HG03139 (cell line): ENCODE data around the gene ZP1.

Source experiments
- ATAC-seq: cut with Tn5 transposase; IDR thresholded peaks from one replicate; pipeline ENCODE4 v1.9.1; 2021; ENCODE audit not compliant: unreplicated experiment

ZP1 gene

DNA sequence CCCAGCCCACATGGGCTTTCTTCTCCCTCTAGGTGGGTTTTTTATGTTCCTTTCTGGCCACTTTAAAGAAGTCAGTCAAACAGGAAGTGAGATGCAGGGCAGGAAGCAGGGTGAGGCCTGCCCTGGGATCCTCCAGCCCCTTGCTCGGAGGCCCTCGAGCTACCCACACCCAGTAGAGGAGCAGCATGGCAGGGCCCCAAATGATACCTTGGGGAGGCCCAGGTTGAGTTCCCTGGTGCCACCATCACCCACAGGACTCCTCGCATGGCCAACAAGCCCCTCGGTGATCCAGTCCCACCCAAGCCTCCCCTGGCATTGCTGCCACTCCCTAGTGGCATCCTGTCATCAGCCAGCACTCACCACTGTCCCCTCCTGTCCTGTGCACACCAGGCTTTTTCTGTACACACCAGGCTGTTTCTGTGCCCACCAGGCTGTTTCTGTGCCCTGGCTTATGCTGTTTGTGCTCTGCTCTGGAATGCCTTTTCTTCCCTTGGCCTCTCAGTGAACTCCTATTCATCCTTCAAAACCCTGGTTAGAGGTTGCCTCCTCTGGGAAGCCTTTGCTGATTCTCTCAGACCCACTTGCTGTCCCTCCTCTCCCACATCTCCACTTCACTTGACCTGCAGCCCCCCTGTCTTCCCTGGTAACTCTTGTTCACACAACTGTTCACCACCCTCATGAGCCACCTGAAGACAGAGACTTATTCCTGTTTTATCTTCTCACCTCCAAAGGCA lies 8.4 kb upstream of the ZP1 start:
- no peak for ATAC-seq

DNA sequence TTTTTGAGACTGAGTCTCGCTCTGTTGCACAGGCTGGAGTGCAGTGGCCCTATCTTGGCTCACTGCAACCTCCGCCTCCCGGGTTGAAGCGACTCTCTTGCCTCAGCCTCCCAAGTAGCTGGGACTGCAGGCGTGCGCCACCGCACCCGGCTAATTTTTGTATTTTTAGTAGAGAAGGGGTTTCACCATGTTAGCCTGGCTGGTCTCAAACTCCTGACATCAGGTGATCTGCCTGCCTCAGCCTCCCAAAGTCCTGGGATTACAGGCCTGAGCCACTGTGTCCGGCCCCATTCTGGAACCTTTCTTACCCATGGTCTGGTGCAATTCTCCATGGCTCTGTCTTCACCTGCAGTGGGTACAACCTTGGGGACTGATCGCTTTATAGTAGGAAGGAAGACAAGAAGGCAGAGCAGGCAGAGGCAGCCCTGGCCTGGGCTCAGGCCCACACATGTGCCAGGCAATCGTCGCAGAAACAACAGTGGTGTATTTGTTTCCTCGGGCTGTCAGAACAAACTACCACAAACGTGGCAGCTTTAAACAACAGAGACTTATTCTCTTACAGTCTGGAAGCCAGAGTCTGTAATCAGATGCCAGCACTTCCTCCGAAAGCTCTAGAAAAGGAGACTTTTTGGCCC lies 7.6 kb upstream of the ZP1 start:
- ATAC-seq = no peak

- no peak for ATAC-seq
Observed at GRCh38 chr11:60860943-60861342, 6.4 kb upstream of the ZP1 start.

- no peak for ATAC-seq
Observed at GRCh38 chr11:60862171-60862570, 5.2 kb upstream of the ZP1 start.

GRCh38 chr11:60863550-60864521 lies 3.5 kb upstream of the ZP1 start:
- no peak for ATAC-seq

DNA sequence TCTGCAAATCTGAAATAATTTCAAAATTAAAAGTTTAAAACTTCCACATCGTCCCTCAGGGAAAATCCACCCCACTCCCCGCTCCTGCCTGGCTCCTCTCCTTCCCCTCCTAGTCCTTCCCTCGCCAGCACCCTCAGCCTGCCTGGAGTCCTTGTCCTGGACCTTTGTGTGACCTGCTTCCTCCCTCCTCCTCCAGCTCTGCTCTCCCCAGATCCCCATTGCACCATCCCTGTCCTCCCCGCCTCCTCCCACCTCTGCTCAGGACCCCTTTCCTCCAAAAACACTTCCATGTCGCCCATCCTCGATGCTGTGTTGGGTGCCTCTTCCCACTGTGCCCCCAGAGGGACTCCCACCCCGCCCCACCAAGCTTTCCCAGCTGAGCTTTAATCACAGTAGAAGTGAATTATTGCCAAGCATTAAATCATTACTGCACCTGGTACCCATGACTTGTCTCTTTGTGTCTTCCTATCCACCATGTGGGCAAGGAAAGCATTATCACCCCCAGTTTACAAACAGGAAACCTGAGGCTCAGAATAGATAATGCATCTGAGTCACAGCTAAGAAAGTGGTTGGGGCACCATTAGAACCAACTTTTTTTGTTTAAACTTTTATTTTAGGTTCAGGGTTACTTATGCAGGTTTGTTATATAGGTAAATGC lies 2.4 kb upstream of the ZP1 start:
- no peak for ATAC-seq

- no peak for ATAC-seq
Observed at GRCh38 chr11:60867871-60868681, 734 bp downstream of the ZP1 start.

- ATAC-seq = no peak
Observed at GRCh38 chr11:60868682-60869450, 1.5 kb downstream of the ZP1 start.

DNA sequence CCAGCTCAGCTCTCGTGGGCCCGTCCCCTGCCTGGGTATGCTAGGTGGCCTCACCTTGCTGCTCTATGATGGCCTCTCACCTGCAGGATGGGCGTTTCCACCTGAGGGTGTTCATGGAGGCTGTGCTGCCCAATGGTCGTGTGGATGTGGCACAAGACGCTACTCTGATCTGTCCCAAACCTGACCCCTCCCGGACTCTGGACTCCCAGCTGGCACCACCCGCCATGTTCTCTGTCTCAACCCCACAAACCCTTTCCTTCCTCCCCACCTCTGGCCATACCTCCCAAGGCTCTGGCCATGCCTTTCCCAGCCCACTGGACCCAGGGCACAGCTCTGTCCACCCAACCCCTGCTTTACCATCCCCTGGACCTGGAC lies 2.1 kb downstream of the ZP1 start:
- no peak for ATAC-seq

- no peak for ATAC-seq
Observed at GRCh38 chr11:60870276-60870675, 2.9 kb downstream of the ZP1 start.

DNA sequence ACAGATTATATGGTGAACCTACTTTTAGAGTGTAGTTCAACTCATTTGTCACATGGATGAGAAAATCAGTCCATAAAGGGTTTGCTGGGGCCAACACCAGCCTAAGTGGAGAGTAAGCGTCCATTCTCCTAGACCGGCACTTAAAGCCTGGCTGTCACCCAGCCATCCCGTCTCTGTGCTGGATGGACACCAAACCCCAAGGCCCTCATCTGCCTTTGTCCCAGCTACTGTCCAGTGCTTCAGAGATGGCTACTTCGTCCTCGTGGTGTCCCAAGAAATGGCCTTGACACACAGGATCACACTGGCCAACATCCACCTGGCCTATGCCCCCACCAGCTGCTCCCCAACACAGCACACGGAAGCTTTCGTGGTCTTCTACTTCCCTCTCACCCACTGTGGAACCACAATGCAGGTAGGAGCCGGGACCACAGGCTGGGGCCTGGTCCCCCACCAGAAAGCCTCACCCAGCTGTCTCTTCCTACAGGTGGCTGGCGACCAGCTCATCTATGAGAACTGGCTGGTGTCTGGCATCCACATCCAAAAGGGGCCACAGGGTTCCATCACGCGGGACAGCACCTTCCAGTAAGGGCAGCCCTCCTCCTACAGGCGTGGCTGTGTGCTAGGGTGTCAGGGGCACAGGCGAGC lies 3.5 kb downstream of the ZP1 start:
- ATAC-seq = no peak

GRCh38 chr11:60871378-60872061 lies 4.2 kb downstream of the ZP1 start:
- no peak for ATAC-seq

DNA sequence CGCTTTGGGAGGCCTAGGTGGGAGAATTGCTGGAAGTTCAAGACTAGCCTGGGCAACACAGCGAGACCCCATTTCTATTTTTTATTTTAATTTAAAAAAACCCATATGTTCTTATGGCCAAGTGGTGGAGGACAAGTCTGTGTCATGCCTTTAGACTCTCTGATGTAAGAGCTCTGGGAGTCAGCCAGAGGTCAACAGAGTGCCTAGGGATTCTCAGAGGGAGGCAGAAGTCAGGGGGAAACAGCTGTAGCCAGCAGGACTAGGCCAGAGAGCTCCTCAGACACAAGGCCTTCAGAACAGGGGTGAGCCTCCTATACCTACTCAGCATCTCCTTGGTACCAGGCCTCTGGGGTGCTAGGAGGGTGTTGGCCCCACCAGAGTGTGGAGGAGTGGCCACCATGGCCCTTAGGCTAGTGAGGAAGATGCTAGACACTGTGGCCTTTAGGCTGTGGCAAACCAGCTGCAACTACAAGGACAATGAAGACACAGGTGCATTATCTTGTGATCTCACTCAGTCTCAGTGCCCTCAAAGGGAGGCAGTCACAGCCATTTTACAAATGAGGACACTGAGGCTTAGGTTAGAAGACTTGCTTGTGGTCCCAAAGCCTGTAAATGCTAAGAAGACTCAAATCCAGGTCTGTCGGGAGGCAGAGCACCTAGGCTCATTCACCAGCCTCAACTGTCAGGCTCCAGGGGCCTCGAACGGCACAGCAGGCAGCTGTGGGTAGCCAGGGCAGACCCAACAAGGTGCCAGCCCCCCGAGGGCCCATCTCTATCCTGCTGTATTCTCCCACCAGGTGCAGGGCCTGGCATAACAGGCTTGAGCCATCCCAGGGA lies 5.0 kb downstream of the ZP1 start:
- ATAC-seq = no peak

DNA sequence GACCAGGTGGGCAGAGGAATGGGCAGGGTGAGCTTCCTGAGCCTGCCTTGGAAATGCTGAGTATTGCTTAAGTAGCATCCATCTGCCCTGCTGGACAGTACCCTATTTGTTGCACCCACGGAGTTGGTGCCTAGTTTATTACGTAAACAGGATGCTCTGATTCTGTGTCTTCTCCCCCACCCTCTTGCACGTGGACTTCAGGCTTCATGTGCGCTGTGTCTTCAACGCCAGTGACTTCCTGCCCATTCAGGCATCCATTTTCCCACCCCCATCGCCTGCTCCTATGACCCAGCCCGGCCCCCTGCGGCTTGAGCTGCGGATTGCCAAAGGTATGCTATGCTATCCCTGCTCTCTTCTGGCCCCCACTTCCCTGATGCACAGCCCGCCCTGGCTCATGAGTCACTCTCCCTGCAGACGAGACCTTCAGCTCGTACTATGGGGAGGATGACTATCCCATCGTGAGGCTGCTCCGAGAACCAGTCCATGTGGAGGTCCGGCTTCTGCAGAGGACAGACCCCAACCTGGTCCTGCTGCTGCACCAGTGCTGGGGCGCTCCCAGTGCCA lies 5.7 kb downstream of the ZP1 start:
- ATAC-seq = no peak

GRCh38 chr11:60873533-60873932 lies 6.2 kb downstream of the ZP1 start:
- no peak for ATAC-seq

DNA sequence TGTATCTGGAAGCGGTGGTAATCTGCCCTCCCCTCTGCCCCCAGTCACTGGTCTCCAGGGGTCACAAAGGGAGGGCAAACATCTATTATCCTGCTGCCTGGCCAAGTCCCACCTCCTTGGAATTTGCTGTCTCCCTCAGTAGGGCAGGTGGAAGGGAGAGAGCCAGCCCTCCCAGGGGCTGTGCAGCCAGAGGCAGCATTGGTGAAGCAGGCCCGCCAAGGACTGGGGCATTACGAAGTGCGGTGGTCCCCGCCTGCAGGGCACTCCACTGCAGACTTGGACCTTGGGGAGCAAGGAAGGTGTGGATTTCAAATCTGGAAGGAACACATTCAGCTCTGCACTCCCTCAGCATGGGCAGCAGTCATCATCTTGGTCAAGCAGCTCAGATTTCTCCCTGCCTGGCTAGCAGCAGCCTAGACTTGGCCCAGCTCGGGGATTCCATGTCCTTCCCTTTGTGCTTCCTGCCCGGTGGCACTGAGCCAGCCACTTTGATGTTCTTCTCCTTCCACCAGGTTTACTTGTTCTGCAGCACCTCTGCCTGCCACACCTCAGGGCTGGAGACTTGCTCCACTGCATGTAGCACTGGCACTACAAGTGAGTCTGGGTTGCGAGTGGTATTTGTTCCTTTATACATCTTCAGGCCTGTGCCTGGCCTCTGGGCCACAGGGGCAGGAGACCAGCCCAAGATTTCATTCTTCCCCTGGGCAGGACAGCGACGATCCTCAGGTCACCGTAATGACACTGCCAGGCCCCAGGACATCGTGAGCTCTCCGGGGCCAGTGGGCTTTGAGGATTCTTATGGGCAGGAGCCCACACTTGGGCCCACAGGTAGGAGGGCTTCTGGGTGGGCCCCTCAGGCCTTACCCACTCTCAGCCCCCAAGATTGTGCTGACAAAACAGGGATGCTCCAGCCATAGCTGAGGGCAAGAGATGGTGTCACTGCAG lies 7.4 kb downstream of the ZP1 start:
- no peak for ATAC-seq
